ENCODE results near the gene OPTN.

OPTN gene

DNA sequence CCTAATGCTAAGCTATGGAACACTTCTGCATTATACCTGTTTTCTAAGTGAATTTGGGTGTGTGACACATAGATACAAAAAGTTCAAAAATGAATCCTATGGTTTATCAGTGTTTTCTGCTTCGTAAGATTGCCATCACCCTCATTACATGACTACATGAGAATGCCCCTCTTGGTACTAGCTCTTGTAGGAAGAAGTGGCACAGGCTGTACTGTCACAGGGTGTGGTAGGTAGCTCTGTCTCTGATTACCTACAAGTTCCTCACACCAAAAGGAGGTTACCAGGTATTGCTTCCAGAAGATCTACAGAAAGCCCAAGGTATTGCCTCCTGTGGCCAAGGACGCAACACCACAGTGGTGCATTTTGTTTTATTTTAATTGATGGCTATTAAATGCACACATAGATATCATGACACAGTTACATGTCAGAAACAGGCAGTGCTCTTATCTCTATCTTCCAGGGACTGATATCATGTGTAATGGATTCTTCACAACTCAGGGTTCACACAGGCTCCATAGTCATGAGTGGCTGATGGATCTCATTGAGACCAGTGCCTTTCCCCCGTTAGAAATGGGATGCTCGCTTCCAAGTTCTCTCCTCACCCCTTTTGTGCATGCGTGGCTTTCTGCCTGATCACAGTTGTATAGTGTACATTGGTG lies 6.6 kb downstream of the OPTN start:
- DNase-seq (ENCODE audit: low read depth): no peak

DNA sequence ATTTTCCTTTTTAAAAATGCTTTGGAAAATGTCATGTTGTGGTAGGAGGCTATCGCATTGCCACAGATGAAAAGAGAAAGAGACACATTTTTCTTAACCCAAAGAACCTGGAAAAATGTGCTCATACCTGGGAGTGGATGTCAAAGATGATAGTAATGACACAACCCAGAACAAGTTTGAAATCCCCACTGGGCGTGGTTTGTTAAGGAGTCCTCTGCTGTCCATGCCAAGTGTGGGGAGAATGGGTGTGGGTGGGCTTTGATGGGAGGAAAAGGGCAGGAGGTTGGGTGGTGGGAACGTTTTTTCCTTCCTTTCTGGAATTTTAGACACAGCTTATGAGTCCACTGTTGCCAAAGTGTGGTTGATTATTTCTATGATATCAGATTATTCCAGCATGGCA lies 10.9 kb downstream of the OPTN start:
- no peak for DNase-seq (ENCODE audit: low read depth)
- TF ChIP-seq, protein P1, sequence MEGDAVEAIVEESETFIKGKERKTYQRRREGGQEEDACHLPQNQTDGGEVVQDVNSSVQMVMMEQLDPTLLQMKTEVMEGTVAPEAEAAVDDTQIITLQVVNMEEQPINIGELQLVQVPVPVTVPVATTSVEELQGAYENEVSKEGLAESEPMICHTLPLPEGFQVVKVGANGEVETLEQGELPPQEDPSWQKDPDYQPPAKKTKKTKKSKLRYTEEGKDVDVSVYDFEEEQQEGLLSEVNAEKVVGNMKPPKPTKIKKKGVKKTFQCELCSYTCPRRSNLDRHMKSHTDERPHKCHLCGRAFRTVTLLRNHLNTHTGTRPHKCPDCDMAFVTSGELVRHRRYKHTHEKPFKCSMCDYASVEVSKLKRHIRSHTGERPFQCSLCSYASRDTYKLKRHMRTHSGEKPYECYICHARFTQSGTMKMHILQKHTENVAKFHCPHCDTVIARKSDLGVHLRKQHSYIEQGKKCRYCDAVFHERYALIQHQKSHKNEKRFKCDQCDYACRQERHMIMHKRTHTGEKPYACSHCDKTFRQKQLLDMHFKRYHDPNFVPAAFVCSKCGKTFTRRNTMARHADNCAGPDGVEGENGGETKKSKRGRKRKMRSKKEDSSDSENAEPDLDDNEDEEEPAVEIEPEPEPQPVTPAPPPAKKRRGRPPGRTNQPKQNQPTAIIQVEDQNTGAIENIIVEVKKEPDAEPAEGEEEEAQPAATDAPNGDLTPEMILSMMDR (conservative IDR thresholded peaks at IDR 0.05; ENCODE audit: control insufficient read depth, insufficient read depth, low read depth, low read length): no peak
- no peak overlapping the region for H3K4me3 ChIP-seq (ENCODE audit: control insufficient read depth, low read depth, low read length)

More for the DNA sequence above, 6.6 kb downstream of the OPTN start:
- TF ChIP-seq, protein P1 (conservative IDR thresholded peaks at IDR 0.05; ENCODE audit: control insufficient read depth, insufficient read depth, low read depth, low read length): no peak
- no peak overlapping the region for H3K4me3 ChIP-seq (ENCODE audit: control insufficient read depth, low read depth, low read length)

DNA sequence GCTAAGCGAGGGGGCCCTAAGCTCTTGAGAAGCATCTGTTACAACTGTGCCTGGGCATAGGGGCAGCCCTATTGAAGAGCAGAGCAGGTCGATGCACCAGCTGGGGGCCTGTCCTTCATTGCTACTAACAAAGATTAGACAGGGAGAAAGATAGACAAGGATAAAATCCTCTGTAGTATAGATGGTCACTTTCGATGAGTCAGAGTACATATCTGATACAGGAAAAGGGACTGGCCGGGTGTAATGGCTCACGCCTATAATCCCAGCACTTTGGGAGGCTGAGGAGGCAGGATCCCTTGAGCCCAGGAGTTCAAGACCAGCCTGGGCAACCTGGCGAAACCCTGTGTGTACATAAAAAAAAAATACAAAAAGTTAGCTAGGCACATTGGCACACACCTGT lies 13.6 kb downstream of the OPTN start:
- no peak overlapping the region for H3K4me3 ChIP-seq (ENCODE audit: control insufficient read depth, low read depth, low read length)
- no peak for DNase-seq (ENCODE audit: low read depth)
- TF ChIP-seq, protein P1 (conservative IDR thresholded peaks at IDR 0.05; ENCODE audit: control insufficient read depth, insufficient read depth, low read depth, low read length): no peak

DNA sequence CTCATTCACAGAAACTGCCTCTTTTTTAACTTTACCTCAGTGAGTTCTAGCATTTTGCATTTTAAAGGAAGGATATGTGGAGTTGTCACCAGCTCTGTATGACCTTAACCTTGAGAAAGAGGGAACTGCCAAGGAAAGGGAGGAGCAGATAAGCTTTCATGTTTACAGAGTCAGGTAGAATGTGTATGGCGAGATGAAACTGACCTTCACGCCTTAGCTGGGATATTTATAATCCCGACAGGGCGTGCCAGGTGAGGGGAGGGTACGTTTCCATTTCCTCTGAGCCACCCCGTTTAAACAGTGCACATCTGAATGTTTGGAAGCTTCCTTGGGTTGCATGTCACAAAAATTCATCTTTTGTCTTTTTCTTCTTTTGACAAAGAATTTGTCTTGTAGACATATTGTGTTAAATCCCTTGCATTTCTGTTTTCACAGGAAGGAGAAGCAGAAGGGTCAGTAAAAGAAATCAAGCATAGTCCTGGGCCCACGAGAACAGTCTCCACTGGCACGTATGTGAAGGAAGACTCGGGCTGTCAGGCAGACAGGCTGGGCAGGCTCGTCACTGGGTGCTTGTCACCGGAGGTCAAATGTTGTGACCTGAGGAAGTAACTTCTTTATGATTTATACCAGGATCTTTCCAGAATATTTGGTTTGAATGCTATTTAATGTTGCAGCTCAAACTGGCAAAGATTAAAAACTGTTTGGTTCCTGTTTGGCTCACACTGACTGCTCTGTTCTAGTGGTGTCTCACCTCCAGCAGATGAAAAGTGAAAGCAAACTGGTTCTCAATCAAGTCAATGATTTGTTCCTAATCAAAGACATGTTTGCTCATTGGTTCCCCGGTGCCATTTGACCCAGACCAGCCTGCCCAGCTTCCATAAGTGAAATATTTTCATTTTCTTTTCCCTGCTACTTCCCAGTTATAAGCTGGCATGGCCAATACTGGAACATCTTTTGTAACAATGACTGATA lies 16.2 kb downstream of the OPTN start:
- TF ChIP-seq, protein P1 (conservative IDR thresholded peaks at IDR 0.05; ENCODE audit: control insufficient read depth, insufficient read depth, low read depth, low read length): no peak
- DNase-seq (ENCODE audit: low read depth): no peak
- H3K4me3 ChIP-seq (ENCODE audit: control insufficient read depth, low read depth, low read length): no peak overlapping the region

DNA sequence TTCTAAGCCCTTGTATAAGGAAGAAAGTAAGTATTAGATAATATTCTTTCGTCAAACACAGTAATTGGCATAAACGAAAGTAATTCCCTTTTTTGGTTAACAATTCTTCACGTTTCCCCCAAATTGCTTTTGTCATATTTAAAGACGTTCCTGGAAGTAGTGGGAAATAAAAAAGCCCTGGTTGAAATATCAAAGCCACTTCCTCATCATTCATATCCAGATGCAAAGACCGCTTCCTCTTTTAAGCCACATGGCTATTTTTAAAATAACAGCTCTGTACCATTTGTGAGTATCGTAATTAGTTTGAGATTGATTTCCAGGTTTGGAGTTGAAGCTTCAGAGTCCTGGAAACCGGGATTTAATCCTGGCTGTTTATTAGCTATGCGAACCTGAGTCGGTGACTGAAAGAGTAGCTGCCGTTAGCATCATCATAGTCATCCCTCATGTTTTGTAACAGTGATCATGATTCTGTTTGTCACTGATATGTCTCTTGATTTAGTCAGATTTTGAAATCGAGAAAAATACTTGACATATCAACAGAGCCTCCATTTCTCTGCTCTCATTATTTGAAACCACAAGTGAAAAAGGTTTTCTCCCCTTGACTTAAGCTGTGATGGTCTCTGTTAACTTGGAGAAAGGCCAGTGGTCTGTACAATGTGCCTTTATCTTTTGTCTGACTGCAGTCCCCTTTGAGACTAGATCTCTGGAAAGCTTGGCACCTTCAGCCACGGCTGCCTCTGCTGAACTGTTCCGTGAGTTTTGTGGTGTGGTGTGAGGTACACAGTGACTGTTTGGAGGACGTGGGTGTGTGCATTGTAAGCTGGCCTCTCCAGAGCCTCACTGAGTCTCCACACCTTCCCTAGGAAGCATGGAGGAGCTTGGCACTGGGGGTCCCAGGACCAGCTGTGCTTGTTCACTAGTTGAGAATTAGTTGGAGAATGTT lies 18.1 kb downstream of the OPTN start:
- no peak for DNase-seq (ENCODE audit: low read depth)
- no peak overlapping the region for H3K4me3 ChIP-seq (ENCODE audit: control insufficient read depth, low read depth, low read length)
- TF ChIP-seq, protein P1 (conservative IDR thresholded peaks at IDR 0.05; ENCODE audit: control insufficient read depth, insufficient read depth, low read depth, low read length): no peak

DNA sequence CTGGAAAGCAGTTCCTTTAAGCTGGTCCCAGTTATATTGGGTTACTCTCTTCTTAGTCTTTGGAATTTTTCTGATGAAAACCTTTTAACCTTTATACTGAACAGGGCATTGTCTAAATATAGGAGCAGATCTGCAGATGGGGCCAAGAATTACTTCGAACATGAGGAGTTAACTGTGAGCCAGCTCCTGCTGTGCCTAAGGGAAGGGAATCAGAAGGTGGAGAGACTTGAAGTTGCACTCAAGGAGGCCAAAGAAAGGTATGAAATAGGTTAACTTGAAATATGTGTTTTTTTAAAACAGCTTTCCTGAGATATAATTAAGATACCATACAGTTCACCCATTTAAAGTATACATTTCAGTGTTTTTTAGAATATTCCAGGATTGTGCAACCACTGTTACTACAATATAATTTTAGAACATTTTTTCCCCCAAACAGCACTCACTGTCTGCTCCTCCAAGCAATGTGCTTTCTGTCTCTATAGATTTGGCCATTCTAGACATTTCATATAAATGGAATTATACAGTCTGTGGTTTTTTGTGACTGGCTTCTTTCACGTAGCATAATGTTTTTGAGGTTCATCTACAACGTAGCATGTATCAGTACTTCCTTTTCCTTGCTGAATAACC lies 18.9 kb downstream of the OPTN start:
- H3K4me3 ChIP-seq (ENCODE audit: control insufficient read depth, low read depth, low read length): no peak overlapping the region
- TF ChIP-seq, protein P1 (conservative IDR thresholded peaks at IDR 0.05; ENCODE audit: control insufficient read depth, insufficient read depth, low read depth, low read length): no peak
- DNase-seq (ENCODE audit: low read depth): no peak
